ENCODE results near the gene FAM180B. TPM values are rescaled to one million over a fixed set of nuclear protein-coding genes. Genes with fewer than 3 reads are reported as not detected.
A peak's percentile ranks its signal among the peaks of the same experiment; 100 is the strongest.

The FAM180B gene
- total RNA-seq, 1 donor from 2014 or later = 0.29 TPM

- no peak for DNase-seq (ENCODE audit: low spot score)
These were observed 16.8 kb upstream of the FAM180B start for GRCh38 chr11:47569646-47570045.

GRCh38 chr11:47570651-47571356 lies 15.7 kb upstream of the FAM180B start:
- no peak for DNase-seq (ENCODE audit: low spot score)

- DNase-seq (ENCODE audit: low spot score) = no peak
These were observed 15.1 kb upstream of the FAM180B start for GRCh38 chr11:47571357-47571729.

- DNase-seq (ENCODE audit: low spot score) = no peak
These were observed 14.6 kb upstream of the FAM180B start for GRCh38 chr11:47571895-47572294.

- no peak for DNase-seq (ENCODE audit: low spot score)
These were observed 13.7 kb upstream of the FAM180B start for GRCh38 chr11:47572715-47573255.

- no peak for DNase-seq (ENCODE audit: low spot score)
These were observed 13.2 kb upstream of the FAM180B start for GRCh38 chr11:47573321-47573720.

- DNase-seq (ENCODE audit: low spot score) = no peak
These were observed 8.9 kb upstream of the FAM180B start for GRCh38 chr11:47577460-47578041.

GRCh38 chr11:47578524-47579494 lies 7.7 kb upstream of the FAM180B start, which contains the start of the genes KBTBD4 and NDUFS3:
Gene KBTBD4 (minus strand): TSS chr11:47578970. CDS start chr11:47578951, 19 bp downstream.
Gene NDUFS3 (plus strand): TSS chr11:47579074. CDS start chr11:47579092, 18 bp downstream.
- DNase-seq (ENCODE audit: low spot score) = peak; percentile 92

- DNase-seq (ENCODE audit: low spot score) = no peak
These were observed 2.6 kb upstream of the FAM180B start for GRCh38 chr11:47583844-47584243.

- no peak for DNase-seq (ENCODE audit: low spot score)
These were observed 700 bp downstream of the FAM180B start for GRCh38 chr11:47587039-47587716.

- no peak for DNase-seq (ENCODE audit: low spot score)
These were observed 1.3 kb downstream of the FAM180B start for GRCh38 chr11:47587723-47588326.

GRCh38 chr11:47589118-47589517 lies 2.6 kb downstream of the FAM180B start:
- DNase-seq (ENCODE audit: low spot score) = no peak

GRCh38 chr11:47589584-47589976 lies 3.1 kb downstream of the FAM180B start:
- DNase-seq (ENCODE audit: low spot score) = no peak

- DNase-seq (ENCODE audit: low spot score) = no peak
These were observed 3.7 kb downstream of the FAM180B start for GRCh38 chr11:47589977-47590861.

- no peak for DNase-seq (ENCODE audit: low spot score)
These were observed 5.3 kb downstream of the FAM180B start for GRCh38 chr11:47591764-47592163.

- DNase-seq (ENCODE audit: low spot score) = no peak
These were observed 5.8 kb downstream of the FAM180B start for GRCh38 chr11:47592251-47592650.

- no peak for DNase-seq (ENCODE audit: low spot score)
These were observed 6.5 kb downstream of the FAM180B start for GRCh38 chr11:47592970-47593369.

- DNase-seq (ENCODE audit: low spot score) = no peak
These were observed 7.0 kb downstream of the FAM180B start for GRCh38 chr11:47593492-47593933.

GRCh38 chr11:47593934-47594855 lies 7.7 kb downstream of the FAM180B start, which contains the start of gene C1QTNF4:
Gene C1QTNF4 (minus strand): TSS chr11:47594411. CDS start chr11:47590810, 3,601 bp downstream.
- no peak for DNase-seq (ENCODE audit: low spot score)
